Panc1 (cell line): ENCODE measurements around the gene TBC1D25. TPM values are rescaled to one million over a fixed set of nuclear protein-coding genes. Genes with fewer than 3 reads are reported as not detected.

ENCODE experiments used
- ATAC-seq: fragments of 200-7000 bp; cut with Tn5 transposase; 2 replicates; pipeline ENCODE4 v1.9.1; 2020; ENCODE audit warnings: mild to moderate bottlenecking, moderate library complexity
- BruUV-seq: library from RNA; stranded (reverse); fragments of 400-500 nt; replicated peaks from 2 replicates; lab custom pipeline; 2021; lab: Mats Ljungman, UMichigan
- CTCF ChIA-PET: fragments of 300-600 bp; sonication (Branson Sonifier 250); formaldehyde crosslinking; loops from one replicate; lab custom pipeline; 2022; ENCODE audit warnings: antibody characterized with exemption; lab: Charles Lee
- POLR2A ChIA-PET: fragments of 300-600 bp; sonication (Branson Sonifier 250); formaldehyde crosslinking; loops from one replicate; lab custom pipeline; 2022; ENCODE audit warnings: antibody characterized with exemption; lab: Charles Lee
- DNase-seq: peaks from one replicate; pipeline ENCODE4 v3.0.0-alpha.2; 2010; ENCODE audit warnings: low read depth, low spot score
- H3K27ac ChIP-seq: 2 replicates; pipeline ENCODE4 v1.5.1; 2011; ENCODE audit warnings: mild to moderate bottlenecking, low read length, inconsistent platforms
- H3K27me3 ChIP-seq: fragments of 200-500 bp; sonication (Bioruptor generic); 2 replicates; pipeline ENCODE4 v1.6.0; 2014; ENCODE audit warnings: low read length, inconsistent platforms; ENCODE audit not compliant: control insufficient read depth, insufficient read depth
- H3K36me3 ChIP-seq: fragments of 200-500 bp; sonication (Bioruptor generic); 2 replicates; pipeline ENCODE4 v1.5.1; 2014; ENCODE audit warnings: inconsistent platforms, mild to moderate bottlenecking, low read length, moderate library complexity; ENCODE audit not compliant: control insufficient read depth, insufficient read depth
- H3K4me1 ChIP-seq: 2 replicates; pipeline ENCODE4 v1.5.1; 2011; ENCODE audit warnings: inconsistent platforms, mild to moderate bottlenecking, low read length, moderate library complexity; ENCODE audit not compliant: control insufficient read depth, insufficient read depth
- H3K4me3 ChIP-seq, 2 experiments: 2 replicates each; pipeline ENCODE4 v1.5.1; 2011 to 2012; ENCODE audit warnings: low read depth in 2 of 2, low read length in 2 of 2, mild to moderate bottlenecking in 2 of 2, inconsistent platforms in 1 of 2, moderate library complexity in 1 of 2
- H3K9me3 ChIP-seq: fragments of 200-500 bp; sonication (Bioruptor generic); 2 replicates; pipeline ENCODE4 v1.5.1; 2014; ENCODE audit warnings: low read depth, mild to moderate bottlenecking, inconsistent platforms, low read length, moderate library complexity; ENCODE audit not compliant: control insufficient read depth, insufficient read depth
- CTCF ChIP-seq: fragments of 450-650 bp; IDR thresholded peaks from 2 replicates; pipeline ENCODE4 v1.5.1; 2017; ENCODE audit warnings: mild to moderate bottlenecking
- POLR2AphosphoS5 ChIP-seq: IDR thresholded peaks from 2 replicates; pipeline ENCODE4 v1.6.1; 2012; ENCODE audit warnings: mild to moderate bottlenecking, low read depth, low read length, moderate library complexity
- REST ChIP-seq, 2 experiments: IDR thresholded peaks; 2 replicates each; pipeline ENCODE4 v1.6.1; 2011 to 2012; ENCODE audit warnings: low read depth in 2 of 2, control low read depth in 1 of 2, low read length in 1 of 2, mild to moderate bottlenecking in 1 of 2, moderate library complexity in 1 of 2; ENCODE audit not compliant: insufficient read depth in 1 of 2
- SIN3A ChIP-seq: IDR thresholded peaks from 2 replicates; pipeline ENCODE4 v1.6.1; 2012; ENCODE audit warnings: low read depth, mild to moderate bottlenecking, low read length, moderate library complexity, borderline replicate concordance; ENCODE audit not compliant: insufficient read depth
- TCF7L2 ChIP-seq: IDR thresholded peaks from 2 replicates; pipeline ENCODE4 v1.6.1; 2011; ENCODE audit warnings: mild to moderate bottlenecking, low read depth, low read length, inconsistent platforms
- in situ Hi-C: cut with HindIII; loops from 2 replicates; pipeline ENCODE4 v1.10.0; 2016; ENCODE audit warnings: low sequenced_read_pairs, low pct_unique_long_range_greater_than_20kb
- intact Hi-C: fragments of 100-400 bp; cut with micrococcal nuclease; formaldehyde crosslinking; loops from one replicate; pipeline ENCODE4 v1.10.0; 2022; ENCODE audit not compliant: unreplicated experiment
- total RNA-seq: library from RNA; stranded (reverse); gene quantifications from one replicate; pipeline ENCODE4 v1.2.1, GENCODE V29; 2021; ENCODE audit not compliant: unreplicated experiment

Gene TBC1D25
- total RNA-seq, 1 experiment from 2014 or later, result 29.4 TPM

DNA sequence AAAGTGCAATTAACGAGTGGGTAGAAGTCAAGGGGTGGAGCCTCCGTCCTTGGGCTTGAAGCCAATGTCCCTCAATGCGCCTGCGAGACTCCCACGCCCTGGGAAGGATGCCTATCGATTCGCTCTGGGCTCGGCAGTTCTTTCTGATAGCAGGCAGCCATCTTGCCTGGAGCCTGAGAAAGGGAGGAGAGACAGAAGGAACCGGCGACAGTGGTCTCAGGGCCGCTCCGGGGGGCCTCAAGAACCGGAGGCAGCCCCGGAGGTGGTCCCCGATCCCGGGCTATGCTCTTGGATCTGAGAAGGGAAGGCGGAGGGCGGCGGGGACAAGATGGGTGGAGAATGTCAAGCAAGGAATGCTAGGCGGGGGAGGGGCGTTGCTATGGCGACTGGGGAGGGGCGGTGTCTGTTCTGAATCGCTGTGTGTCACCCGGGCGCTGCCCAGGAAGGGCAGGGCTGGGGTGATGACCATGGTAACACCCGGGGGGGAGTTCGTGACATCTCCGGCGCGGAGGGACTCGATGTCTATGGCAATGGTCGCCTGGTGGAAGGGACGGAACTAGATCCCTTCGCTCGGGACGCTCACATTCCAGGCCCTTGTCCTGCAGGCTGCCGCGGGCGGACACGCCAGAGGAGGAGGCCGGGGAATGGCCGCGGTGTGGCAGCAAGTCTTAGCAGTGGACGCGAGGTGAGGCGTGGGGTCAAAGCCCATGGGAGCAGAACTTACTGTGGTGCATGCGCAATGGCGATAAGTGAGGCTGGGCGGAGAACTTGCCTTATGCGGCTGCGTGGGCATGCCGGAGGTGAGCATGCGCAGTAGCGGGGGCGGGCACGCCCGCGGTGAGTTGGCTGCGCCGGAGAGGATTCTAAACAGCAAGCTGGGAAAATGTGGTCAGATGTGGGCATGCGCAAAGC is 58.1 kb downstream of the TBC1D25 start, which contains the start of gene WDR13:
Gene WDR13 (plus strand): TSS at position 140 of the 912 bp plus-strand sequence. CDS start 505 bp downstream, at position 645.
- no peaks in the 10 kb centered on the region for H3K27me3 ChIP-seq
- POLR2A ChIA-PET, result no interaction called here
- peak within 1 kb of the TSS; percentile 57 to 69 for H3K4me3 ChIP-seq
- CTCF ChIA-PET, result no interaction called here
- ATAC-seq (peak; percentile 95), DNase-seq (peak; percentile 85)
- H3K27ac ChIP-seq, result peak within 1 kb of the TSS; percentile 90
- BruUV-seq, result TSS peak; percentile 69
- intact Hi-C loops (no loop called here), in situ Hi-C loops (no loop called here)
- no peaks in the 10 kb centered on the region for H3K9me3 ChIP-seq
- TF ChIP-seq TCF7L2 (no peak), POLR2AphosphoS5 (peak; percentile 86)
- no peaks in the 10 kb centered on the region; the same call in 1 of the 2 replicates for H3K4me1 ChIP-seq
- H3K36me3 ChIP-seq, result peaks cover 2% of the 10 kb centered on the region; the same call in 1 of the 2 replicates

GRCh38 chrX:48598614-48599013 is 59.1 kb downstream of the TBC1D25 start:
- H3K9me3 ChIP-seq, result no peaks in the 10 kb centered on the region
- H3K27me3 ChIP-seq, result no peaks in the 10 kb centered on the region
- peak overlapping the region; percentile 57 to 69 for H3K4me3 ChIP-seq
- TF ChIP-seq REST (IDR thresholded peaks at IDR 0.05; ENCODE audit: insufficient read depth in 1 of 2, low read depth in 2 of 2, low read length in 1 of 2) (no peak), POLR2AphosphoS5 (no peak), TCF7L2 (no peak), SIN3A (no peak), CTCF (no peak)
- H3K36me3 ChIP-seq, result peaks cover 2% of the 10 kb centered on the region; the same call in 1 of the 2 replicates
- in situ Hi-C loops, result no loop called here
- DNase-seq, result no peak
- H3K4me1 ChIP-seq, result no peaks in the 10 kb centered on the region; the same call in 1 of the 2 replicates
- intact Hi-C loops, result no loop called here
- BruUV-seq, result no TSS peak
- ChIA-PET POLR2A (interaction anchor here (0.5 kb wide), 1 partner anchor 20 kb away, joined by 4 read pairs; no protein-coding TSS in a partner anchor), CTCF (no interaction called here)
- peak overlapping the region; percentile 76 for H3K27ac ChIP-seq
- no peak for ATAC-seq
